Measurements from ENCODE around the gene MSRB3.

DNA sequence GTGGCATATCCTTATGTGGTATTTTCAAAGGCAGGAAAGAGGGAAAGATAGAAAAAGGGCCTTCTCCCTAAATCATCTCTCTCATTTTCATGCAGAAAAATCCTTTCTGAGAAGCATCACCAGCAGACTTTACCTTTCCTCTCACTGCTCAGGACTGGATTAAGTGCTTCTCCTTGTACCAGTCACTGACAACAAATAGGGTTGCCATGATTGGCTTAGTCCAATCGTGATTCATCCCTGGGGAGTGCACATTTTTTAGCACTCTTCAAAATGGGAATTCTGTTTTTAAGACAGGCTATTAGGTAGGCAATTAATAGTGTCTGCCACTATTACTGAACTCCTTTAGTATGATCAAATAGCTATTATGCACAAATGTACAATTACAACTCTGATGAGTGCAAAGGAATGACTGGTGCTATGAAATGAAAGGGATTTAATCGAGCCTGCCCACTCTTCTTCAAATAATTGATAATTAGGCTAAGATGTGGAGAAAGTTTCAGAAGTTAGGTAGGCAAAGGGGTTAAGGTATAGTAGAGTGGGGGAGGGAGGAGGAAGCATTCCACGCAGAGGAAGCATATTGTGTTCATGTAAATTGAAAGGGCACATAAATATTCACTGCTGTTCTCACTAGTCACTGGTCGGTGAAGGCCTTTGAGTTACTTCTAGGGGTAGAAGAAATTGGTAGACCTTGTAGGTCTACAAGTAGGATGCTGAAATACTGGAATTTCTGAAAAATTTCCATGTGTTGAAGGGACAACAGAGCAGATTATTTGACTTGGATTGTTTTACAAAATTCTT, 84.0 kb downstream of the MSRB3 start:
- TF ChIP-seq, protein P1, sequence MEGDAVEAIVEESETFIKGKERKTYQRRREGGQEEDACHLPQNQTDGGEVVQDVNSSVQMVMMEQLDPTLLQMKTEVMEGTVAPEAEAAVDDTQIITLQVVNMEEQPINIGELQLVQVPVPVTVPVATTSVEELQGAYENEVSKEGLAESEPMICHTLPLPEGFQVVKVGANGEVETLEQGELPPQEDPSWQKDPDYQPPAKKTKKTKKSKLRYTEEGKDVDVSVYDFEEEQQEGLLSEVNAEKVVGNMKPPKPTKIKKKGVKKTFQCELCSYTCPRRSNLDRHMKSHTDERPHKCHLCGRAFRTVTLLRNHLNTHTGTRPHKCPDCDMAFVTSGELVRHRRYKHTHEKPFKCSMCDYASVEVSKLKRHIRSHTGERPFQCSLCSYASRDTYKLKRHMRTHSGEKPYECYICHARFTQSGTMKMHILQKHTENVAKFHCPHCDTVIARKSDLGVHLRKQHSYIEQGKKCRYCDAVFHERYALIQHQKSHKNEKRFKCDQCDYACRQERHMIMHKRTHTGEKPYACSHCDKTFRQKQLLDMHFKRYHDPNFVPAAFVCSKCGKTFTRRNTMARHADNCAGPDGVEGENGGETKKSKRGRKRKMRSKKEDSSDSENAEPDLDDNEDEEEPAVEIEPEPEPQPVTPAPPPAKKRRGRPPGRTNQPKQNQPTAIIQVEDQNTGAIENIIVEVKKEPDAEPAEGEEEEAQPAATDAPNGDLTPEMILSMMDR (IDR thresholded peaks at IDR 0.05), result no peak
- no peak for TF ChIP-seq POLR2A (IDR thresholded peaks at IDR 0.05)

Data from Peyer's patch (tissue), 4 donors.